ENCODE measurements around the gene XYLT1.

XYLT1 gene

DNA sequence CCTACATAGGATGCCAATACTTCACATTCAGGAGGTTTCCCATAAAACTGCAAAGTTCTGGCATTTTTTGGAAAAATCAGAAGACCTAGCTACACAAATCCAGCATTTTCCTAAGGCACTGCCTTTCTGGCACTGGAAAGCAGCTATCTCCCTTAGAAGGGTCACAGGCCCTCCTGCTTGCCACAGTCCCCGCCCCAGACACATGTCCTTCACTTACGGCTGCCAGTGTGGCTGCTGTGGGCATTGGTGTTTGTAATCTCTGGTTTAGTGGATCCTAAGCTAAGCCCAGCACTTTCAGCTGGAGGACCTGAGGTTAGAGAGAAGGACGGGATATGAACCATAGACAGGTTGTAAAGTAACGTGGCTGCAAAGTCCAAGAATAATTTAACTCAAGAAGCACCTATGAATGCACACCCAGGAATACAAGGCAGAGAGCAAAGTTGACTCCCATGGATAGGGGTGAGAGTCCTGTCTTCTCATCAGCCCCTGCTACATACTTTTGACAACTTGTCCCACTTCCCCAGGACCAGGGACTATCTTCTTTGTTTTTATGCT is 100.0 kb downstream of the XYLT1 start:
- DNase-seq (ENCODE audit: low read depth): no peak

DNA sequence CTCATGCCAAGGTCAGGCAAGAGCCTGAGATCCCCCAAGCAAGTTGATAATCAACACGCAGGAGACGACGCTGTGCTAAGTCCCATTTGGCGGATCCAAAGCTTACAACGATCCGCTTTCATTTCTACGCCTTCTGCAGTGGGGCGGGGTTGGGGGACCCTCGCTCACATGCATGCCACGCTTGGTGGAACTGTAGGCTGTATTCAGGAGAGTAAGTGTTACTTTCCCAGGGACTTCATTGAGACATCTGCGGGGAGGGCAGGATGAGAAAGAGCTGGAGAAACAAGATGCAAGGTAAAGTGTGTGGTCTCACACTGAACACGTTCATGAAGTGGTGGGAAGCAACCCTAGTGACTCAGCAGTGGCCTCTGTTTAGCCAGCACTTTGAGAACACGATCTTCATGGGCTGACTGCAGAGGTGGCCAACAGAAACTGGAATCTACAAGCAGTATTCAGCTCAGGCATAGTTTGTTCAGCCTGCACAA is 100.5 kb downstream of the XYLT1 start:
- no peak for DNase-seq (ENCODE audit: low read depth)

DNA sequence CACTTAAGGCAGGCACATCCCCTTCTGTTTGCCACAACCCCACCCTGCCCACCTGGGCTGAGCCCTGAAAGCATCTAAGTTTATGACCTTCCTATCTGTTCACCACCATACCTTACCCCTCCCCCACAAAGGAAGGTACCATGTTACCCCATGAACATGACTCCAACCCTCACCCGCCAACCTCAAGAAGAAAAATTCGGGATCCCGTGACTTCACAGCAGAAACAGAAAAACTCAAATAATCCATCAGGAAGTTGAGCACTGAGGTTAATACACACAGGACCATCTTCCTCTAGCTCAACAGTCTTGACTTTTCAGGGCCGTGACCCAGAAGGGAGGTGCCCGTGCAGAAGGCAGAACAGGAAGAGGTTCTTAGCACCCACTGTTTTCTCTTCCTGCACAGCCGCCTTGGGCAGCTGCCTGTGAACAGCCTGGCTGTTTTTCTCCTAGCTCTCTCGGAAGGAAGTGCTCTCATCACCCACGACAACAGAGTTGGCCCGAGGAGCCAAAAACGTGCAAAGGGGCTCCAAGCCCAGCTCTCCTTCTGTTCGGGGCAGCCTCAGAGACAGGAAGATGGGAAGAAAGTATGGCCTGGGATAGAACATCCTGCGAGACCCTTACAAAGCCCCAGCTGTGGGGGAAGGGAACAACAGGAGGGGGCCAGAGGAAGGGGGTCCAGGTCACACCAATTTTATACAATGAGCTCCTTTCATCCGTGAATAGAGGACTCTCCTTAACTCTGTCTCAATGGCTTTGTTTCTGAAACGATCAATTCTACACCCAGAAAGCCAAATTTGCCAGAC is 101.1 kb downstream of the XYLT1 start:
- no peak for DNase-seq (ENCODE audit: low read depth)

DNA sequence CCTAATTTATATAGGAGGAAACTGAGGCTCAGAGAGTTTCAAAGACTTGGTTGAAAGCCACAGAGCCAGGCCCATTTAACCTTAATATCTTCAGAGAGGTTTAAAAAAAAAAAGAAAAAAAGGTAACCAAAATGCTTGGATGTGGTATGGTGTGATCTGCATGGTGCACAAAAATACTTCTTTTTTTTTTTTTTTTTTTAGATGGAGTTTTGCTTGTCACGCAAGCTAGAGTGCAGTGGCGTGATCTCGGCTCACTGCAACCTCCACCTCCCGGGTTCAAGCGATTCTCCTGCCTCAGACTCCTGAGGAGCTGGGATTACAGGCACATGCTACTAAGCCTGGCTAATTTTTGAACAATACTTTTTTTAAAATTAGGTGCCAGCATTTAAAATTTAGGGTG is 101.8 kb downstream of the XYLT1 start:
- no peak for DNase-seq (ENCODE audit: low read depth)

DNA sequence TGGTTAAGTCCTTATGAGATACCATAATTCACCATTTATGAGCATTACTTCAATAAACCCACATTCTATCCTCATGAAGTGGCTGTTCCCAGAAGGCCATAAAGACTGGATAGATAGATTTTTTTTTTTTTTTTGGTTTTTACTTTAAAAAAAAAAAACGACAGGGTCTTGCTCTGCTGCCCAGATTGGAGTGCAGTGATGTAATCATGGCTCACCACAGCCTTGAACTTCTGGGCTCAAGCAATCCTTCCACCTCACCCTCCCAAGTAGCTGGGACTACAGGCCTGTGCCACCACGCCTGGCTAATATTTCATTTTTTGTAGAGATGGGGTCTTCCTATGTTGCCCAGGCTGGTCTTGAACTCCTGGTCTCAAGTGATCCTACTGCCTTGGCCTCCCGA is 102.3 kb downstream of the XYLT1 start:
- DNase-seq (ENCODE audit: low read depth): no peak

DNA sequence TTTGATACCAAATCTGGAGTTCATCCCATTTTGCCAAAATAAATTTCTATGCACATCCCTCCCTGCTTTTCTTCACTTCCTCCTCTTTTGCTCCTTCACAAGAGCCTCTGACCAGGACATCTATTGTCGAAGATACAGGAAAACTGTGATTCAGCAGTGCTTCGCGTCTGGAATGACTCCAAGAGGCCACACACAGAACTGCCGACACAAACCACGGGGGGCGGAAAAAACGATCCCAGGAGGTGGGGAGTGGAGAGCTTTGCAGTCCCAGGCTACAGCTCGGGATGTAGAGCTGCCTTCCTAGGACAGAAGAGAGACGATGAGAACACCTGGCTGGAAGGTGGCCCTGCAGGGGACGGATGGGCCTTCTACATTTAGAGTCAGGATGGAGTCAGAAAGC is 102.8 kb downstream of the XYLT1 start:
- DNase-seq (ENCODE audit: low read depth): no peak

DNA sequence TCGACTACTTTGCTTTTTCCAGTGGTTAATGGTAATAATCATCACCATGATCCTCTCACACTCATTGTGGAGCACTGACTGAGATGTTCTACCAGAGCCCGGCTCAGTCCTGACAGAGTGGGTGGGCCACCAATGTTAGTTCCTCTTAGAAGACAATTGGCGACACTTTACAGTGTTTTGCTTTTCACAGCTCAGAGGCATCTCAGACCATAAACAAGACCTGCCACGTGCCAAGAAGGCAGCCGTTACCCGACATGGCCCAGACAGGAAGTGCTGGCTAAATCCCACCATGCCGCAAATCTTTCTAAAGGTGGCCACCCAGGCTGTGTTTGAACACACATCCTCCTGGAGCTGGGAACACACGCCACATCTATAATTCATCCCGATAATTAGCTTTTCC is 103.7 kb downstream of the XYLT1 start:
- DNase-seq (ENCODE audit: low read depth): no peak

DNA sequence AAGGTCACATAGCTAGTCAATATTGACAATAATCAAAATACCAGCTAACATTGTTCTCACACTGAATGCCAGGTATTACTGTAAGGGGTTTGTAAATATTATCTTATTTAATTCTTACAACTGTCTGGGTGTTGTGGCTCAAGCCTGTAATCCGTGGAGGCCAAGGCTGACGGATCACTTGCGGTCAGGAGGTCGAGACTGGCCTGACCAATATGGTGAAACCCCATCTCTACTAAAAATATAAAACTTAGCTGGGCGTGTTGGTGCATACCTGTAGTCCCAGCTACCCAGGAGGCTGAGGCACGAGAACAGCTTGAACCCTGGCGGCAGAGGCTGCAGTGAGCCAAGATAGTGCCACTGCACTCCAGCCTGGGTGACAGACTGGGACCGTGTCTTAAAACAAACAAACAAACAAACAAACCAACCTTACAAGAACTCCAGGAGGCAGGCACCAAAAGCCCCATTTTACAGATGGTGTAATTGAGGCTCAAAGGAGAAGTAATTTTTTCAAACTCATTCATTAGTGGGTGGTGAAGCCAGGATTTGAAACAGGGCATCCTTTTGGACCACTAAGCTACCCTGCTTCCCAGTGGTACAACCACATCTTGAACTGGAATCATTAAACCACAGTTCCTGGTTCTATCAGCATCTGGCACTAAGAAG is 104.3 kb downstream of the XYLT1 start:
- DNase-seq (ENCODE audit: low read depth): no peak

DNA sequence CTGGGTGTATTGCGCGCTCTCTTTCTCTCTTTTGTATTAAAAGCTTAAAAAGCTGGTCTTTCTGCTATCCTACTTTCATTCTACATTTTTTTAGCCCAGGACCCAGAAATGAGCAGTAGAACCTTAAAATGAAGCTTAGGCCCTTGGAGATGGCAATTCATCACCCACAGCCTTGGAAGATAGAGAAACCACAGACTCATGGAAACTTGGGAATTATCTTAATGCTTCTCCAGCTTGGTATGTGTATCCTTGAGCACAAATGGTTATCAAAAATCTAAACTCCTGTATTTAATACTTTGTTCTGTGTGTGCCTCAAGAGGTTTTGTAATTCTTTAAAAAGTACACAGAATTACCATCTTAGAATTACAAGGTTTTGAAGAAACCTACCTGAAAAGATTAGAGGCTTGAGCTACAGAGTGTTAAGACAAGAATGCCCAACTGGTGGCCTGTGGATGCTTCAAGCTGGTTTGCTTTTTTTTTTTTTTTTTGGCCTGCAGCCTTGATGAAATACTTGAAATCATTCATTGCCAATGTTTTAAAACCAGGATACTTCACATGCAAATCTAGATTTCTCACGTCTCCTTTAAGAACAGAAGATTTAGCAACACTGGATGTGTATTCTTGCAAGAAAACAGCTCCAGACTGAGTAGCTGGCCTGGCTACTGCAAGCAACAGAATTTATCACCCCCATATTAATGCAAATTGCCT is 105.0 kb downstream of the XYLT1 start:
- peak; percentile 68 for DNase-seq (ENCODE audit: low read depth)

DNA sequence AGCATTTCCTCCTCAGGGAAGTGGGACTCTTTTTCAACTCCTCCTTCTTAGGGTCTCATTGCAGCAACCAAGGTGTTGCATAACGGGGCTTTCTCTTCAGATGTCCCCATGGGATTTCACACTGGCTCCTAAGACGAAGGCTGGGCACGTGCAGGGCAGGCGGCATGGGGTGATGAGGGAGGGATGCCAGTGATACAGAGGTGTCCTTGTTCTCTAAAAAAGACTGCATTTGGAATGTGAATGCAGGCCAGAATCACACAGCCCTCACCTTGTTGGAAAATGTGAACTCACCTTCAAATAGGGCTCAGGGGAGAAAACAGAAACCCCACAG is 105.6 kb downstream of the XYLT1 start:
- no peak for DNase-seq (ENCODE audit: low read depth)

DNA sequence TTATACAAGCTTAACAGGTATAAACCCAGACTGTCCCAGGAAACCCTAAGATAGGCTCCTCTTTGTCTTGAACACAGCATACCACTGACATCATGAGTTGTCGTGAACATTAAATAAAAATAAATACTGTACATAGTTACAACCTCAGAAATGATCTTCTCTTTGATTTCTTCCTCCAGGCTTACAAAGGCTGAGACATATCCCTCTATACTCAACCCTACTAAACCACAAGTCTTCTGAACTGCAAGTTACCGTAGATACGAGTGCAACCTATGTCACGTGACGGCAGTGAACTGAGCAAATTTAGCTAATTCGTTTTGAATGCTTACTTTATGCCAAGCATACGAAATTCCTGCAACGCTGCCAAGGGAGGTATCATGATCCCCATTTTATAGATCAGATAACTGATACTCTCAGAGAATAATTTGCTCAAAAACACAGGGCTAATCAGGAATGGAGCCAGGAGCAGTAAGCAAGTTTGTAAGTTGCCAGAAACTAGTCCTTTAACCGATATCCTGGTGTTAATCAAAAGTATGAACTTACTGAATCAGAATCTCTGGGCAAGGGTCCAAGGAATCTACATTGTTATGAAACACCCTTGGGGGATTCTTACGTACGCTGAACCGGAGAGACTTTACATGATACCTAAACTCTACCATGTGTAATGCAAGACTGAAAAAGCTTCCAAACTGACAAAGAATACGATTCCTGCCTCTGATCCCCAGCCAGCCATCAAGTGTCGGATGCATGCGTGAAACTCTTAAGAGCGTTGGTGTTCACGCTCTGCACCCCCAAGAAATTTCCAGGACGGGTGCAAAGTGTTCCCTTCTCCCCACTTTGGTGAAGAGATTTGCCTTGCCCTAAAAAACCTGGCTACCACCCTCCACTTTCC is 106.2 kb downstream of the XYLT1 start:
- peak; percentile 94 for DNase-seq (ENCODE audit: low read depth)

DNA sequence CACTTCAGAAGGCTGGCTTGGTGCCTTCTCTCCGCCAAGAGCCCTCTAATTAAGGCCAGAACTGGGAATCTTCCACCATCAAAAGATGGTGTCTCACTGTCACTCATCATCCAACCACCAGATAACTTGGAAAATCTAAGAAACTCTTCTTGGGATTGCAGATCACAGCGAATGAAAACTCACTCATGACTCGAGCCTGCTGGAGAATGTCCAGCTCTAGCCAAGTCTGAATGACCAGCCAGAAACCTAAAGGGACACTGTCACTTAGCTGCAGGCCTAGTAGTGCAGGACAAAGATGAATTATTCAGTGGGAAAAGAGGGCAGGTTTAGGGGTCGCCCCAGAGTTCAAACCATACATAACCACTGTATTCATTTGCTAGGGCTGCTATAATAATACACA is 107.8 kb downstream of the XYLT1 start:
- no peak for DNase-seq (ENCODE audit: low read depth)

DNA sequence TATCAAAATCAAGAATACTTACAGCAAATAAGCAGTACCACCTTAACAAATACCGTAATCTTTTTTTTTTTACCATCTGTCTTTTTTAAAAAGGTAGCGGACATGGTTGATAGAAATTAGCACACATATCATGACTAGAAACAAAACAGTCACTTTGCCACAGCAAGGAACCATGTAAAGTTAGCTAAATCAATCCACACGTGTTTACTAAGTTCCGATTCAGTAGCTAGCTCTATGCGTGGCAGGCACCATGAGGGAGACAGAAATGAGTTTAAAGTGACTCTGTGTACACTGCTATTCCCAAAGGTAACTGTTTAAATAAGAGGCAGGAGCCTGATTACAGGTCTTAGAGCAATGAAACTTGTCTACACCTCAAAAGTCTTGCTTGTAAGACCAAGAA is 108.6 kb downstream of the XYLT1 start:
- DNase-seq (ENCODE audit: low read depth): no peak

DNA sequence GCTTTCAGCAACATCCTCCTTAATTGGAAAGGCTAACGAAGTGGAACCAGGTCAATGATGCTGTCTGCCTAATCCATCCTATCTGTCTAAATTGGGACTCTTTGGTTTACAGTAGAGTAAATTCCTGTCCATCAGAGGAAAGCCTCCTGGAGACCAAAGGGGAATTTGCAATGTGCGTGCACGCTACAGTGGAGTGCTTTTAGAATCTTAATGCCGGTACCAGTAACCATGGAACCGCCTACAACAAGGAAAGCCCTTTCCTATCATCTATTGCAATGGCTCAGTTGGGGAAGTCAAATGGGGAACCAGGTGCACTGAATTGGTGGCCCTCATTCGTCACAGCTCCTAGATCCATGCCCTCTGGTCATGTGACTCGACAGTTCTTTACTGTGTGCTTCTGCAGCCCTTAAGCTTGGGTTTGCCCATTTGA is 110.1 kb downstream of the XYLT1 start:
- DNase-seq (ENCODE audit: low read depth): no peak

DNA sequence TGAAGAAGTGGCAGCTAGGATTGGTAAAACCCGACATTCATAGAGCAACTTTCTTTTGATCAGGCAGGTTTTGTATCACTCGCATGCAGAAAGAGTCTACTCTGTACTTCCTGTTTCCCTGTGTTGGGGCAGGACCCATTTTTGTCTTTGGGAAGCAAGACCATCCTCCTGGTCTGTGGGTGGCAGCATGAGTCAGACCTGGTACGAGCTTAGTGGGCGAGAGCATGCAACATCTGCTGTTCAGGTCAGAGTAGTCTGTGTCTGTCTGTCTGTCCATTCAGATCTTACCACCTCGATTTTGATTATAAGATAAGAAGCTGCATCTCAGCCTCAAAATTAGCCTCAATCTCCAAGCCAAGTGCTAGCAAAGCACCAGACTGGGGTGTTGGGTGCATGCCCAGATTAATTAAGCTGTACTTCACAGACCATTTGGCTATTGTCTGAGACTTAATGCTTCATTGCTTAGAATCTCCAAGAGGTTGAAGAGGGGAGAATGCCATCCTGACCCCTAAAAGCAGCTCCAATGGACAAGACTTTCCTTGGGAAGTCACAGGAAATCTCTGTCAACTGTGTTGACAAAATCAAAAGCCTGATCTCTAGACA is 110.9 kb downstream of the XYLT1 start:
- peak; percentile 31 for DNase-seq (ENCODE audit: low read depth)

DNA sequence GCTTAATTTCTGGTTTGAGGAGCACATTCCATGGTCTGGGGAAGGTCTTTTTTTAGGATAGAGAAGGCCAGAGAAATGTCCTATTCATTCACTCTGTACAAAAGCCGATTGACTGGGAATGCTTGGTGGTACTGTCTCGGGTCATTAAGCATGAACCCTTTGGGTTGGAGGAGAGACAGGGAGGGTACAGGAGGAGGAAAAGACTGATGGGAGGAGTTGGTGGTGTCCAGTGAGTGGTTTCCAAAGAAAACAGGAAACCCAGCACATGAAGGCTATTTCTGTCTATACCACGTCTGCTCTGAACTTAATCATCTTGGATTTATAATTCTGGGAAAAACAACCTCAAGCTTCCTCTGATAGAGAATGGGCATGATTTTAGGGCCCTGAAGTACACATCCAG is 111.9 kb downstream of the XYLT1 start:
- DNase-seq (ENCODE audit: low read depth): peak; percentile 53

DNA sequence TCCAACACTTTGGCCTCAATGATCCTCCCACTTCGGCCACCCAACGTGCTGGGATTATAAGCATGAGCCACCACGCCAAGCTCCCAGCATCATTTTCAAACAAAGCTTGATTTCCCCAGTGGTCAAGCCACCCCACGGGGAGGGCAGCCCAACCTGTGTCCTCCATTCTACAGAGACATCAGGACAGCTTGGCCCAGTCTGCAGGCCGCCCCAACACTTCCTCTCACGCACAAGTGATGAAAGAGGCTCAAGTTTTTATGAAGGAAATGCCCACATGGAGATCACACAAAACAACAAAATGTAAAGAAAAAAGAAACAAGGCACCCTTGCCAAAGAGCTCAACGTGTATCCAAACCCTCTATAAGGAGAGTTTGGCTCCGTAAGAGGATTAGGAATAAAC is 112.4 kb downstream of the XYLT1 start:
- no peak for DNase-seq (ENCODE audit: low read depth)

DNA sequence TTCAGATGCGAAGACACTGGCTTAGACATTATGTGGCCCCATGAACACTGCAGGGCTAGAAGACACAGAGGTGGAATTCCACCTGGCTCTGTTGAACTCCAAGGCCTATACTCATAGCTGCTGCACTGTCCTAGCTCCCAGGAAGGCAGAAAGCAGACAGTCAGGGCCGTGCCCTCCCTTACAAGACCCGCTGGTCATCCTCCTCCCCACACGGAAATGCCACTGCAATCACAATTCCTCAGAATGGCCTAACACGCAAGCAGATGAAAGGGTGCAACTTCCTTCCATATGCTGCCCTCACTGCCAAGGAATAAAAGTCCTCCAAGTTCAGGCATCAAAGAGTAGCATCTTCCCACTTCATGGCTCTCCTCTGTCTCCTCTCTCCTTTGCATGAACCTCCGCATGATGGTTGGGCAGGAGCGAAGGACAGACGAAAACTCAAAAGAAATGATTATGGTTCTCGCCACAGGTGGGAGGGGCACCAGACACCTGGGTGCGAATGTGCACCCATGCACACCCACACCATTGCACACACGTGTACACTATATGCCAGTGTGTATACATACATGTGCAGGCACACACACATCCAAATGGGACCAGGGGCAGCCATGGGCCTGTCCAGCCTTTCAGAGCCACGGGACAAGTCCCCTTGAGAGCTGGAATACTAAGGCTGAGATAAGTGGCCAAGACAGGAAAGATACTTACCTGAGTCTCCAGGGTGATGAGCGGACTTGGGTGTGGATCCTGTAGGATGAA is 113.3 kb downstream of the XYLT1 start:
- DNase-seq (ENCODE audit: low read depth): no peak

DNA sequence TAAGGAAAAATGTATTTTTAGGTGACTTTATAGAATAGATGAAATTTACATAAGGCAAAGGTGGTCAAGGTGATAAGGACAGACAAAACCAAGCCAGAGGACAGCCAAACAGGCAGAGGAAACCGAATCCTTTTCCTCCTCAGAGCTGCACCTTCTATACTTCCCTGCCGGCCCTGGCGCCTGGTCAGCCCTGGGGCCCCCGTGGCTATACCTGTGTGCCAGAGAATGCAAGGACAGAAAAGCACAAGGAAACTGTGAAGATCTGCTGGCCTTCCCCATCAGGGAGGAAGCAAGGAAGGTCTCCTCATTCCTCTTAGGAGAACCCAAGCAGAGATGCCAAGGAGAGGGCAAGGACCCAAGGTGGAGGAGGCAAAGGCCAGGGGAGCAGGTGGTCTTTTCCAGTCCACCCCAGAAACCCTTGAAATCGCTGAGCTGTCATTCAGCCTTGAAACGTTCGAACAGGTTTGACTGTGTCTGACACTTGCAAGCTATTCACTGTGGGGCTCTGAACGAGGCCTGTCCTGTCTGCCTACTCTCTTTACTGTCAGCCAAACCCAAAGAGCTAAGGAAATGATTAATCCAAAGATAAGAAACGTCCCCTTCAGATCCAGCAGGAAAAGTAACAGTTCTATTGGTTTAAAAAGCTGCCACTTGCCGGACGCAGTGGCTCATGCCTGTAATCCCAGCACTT is 114.4 kb downstream of the XYLT1 start:
- DNase-seq (ENCODE audit: low read depth): no peak

DNA sequence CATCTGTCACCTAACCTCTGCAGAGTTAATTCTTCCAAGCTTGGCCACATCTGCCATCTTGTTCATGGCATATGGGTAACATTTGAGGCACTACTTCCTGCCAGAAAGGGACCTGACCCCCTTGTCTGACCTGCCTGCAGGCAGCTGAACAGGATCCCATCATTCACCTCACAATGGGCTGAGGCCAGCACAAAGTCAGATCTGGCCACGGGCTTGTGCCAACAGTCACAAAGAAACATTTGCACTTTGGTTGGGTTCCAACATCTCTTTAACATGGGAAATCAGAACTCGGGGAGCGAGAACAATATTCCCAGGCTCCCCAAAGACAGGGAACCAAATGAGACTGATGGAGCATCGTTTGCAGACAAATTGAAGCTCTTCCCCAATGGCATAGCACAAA is 116.1 kb downstream of the XYLT1 start:
- no peak for DNase-seq (ENCODE audit: low read depth)

Data from fibroblast of gingiva (primary cell).